Choroid plexus epithelial cell (primary cell): Measurements from ENCODE around the gene EFCAB11.

Experiments used
- DNase-seq: peaks from one replicate; pipeline ENCODE4 v3.0.0-alpha.2; 2010; ENCODE audit warnings: low read depth
- H3K4me3 ChIP-seq: 2 replicates; pipeline ENCODE4 v1.5.1; 2011; ENCODE audit warnings: low read depth, mild to moderate bottlenecking, control low read depth, low read length, moderate library complexity
- CTCF ChIP-seq: conservative IDR thresholded peaks from 2 replicates; pipeline ENCODE4 v1.5.1; 2011; ENCODE audit warnings: low read depth, mild to moderate bottlenecking, control low read depth, inconsistent platforms, low read length, moderate library complexity

EFCAB11 gene

GRCh38 chr14:89828471-89829165 is 125.9 kb downstream of the EFCAB11 start:
- H3K4me3 ChIP-seq = no peak overlapping the region
- TF ChIP-seq CTCF = no peak
- peak; percentile 22 for DNase-seq

DNA sequence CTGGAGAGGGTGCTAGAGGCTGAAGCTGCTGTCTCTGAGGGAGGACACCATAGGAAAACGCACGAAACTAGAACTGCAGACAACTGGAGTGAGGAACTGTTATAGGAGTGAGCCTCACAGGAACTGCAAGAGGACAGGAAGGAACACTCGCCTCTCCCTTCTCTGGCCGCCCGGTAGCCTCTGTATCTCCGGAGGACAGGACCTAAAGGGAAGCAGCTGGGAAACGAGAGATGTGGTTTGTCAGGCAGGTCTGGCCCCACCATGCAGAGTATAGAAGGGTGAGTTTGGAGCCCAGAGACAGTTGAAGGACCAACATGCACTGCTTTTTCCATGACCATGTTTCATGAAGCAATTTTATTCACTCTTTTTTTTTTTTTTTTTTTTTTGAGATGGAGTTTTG is 127.3 kb downstream of the EFCAB11 start:
- TF ChIP-seq CTCF = no peak
- H3K4me3 ChIP-seq = no peak overlapping the region
- no peak for DNase-seq

DNA sequence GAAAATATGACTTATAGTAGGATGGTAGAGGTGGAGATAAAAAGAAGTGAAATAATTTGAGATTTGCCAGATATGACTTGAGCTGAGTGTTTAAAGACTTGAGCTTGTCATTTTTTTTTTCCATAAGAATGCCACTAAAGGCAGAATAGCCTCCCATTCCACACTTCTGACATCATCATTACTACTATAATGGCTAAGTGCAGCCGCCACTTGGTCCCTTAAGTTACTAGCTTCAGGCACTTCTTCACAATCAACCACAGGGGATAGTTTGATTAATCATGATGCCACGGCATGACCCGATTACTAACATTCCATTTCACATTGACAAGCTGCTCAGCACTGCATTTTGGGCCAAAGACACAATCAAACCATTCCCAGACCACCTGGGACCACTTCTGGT is 127.9 kb downstream of the EFCAB11 start:
- DNase-seq = no peak
- no peak for TF ChIP-seq CTCF
- H3K4me3 ChIP-seq = no peak overlapping the region

- TF ChIP-seq CTCF = no peak
- no peak overlapping the region for H3K4me3 ChIP-seq
- peak; percentile 8 for DNase-seq
Measured at GRCh38 chr14:89823743-89824142, 130.8 kb downstream of the EFCAB11 start.

- no peak for DNase-seq
- peak overlapping the region; percentile 5 for H3K4me3 ChIP-seq
- no peak for TF ChIP-seq CTCF
Measured at GRCh38 chr14:89814126-89814525, 140.4 kb downstream of the EFCAB11 start.

- DNase-seq = peak; percentile 95
- TF ChIP-seq CTCF = no peak
Measured at GRCh38 chr14:89813617-89814031, 140.9 kb downstream of the EFCAB11 start.

DNA sequence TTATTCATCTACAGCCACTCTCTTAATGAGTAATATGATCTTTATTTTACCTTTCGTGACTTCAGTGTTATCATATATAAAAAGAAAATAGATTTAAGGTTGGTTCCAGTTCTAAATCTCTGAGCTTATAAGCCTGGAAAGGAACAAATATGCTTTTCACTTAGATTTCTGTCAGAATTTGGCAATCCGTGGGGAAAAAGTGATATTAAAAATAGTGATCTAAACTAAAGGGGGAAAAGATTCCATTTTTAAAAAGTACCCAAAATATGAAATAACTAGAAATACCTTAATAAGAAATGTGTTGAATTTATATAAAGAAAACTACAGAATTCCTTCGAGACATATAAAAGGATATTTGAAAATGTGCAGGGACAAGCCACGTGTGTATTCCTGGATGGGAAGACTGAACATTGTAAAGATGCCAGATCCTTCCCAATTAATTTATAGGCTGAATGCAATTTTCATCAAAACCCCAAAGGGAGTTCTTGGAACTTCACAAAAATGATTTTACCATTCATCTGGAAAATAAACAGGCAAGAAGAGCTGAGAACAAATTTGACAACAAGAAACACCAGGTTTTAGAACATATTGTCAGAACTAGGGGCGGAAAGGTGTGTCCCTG is 142.5 kb downstream of the EFCAB11 start:
- H3K4me3 ChIP-seq = no peak overlapping the region
- TF ChIP-seq CTCF = no peak
- DNase-seq = no peak

More at GRCh38 chr14:89813617-89814031, 140.9 kb downstream of the EFCAB11 start:
- H3K4me3 ChIP-seq = peak overlapping the region; percentile 27
